Measurements from ENCODE around the gene RHBDD1. TPM values are rescaled to one million over a fixed set of nuclear protein-coding genes. Genes with fewer than 3 reads are reported as not detected.

RHBDD1 gene
- polyA plus RNA-seq, 1 donor: 30.4 TPM

DNA sequence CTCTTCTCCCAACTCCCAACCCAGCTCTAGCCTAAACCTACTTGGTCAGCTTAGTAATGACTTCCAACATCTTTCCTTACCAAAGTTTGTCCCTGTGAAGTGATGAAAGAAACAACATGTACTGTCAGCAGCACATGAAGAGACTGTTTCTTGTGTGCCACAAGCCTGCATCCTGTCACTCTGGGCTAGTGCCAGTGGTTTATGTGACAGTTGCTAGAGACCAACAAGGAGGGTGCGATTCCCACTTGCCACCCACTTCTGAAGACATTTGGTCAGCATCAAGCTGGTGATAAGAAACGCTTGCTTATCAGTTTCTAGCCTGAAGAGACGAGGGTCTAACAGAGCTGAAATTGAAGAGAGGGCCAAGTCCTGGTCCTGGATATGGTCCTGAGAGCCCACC is 195.5 kb downstream of the RHBDD1 start:
- no peak for DNase-seq

DNA sequence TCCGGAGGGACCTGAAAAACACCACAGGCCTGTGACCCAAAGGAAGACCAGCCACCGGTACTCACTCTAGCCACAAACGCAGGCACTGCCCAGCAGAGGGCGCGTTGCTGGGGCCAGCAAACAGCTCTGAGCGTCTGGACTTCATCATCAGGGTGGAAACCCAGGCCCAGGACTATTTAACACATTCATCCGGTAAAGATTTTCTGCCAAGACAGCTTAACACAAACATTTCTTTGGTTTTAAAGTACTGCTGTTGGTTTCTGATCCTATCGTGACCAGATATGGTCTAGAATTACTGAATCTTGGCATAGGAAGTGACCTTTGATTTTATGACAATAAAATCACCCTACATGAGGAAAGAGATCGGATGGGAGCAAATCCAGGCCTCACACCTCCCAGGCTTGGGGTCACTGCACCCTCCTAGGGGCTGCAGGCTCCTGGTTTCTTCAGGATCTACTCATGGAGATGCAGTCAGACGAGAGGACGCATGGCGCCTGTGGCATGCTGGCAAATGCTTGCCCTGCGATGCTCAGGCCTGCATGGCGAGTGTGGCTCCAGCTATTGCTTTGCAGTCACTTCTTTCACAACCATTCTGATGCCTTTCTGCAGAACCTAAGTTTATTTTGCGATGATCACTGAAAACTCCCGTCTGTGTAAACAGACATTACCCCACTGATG is 197.8 kb downstream of the RHBDD1 start:
- DNase-seq: peak; percentile 50

DNA sequence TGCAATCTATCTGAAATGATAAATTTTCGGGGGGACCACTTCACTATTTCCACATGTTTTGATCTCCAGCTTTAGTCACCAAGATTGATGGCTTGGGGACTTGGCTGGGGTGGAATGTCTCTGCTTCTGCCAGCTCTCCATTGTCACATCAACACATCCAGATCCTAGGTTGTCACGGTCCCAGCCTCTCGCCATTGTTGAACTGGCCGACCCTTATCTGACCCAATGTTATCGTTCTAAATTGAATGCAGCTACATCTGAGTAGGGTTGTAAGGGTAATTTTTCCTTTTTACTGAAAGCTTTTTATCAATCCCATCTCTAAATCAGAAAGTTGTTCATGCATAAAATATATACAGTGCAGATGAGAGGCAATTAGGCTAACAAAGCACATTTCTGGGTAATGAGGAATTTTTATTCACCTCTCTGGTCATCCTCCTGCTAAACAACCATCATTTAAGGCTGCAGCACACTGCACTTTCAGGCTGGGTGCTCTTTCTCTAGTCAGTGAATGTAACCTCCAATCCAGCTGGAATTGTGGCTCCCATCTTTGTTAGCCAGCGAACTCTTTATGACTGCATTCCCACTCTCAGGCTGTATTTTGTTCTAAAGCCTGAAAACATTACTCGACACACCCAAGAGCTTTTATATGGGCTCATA is 200.0 kb downstream of the RHBDD1 start:
- DNase-seq: no peak

DNA sequence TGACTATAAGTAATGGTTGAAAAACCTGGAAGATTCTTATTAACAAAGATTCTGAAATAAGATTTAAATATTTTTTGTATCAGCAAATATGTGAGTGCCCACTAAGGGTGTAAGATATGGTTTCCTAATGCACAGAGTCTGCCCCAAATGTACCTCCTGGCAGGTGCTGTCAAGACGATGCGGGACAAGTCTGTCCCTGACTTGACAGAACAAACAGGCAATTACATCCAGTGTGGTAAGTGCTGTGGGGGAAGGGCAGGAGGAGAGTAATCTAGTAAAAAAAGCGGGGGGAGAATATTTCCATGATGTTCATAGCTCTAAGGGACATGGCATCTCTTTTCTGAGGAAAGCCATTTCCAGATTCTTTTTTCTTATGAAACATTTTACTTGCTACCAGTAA is 200.7 kb downstream of the RHBDD1 start:
- DNase-seq: no peak

DNA sequence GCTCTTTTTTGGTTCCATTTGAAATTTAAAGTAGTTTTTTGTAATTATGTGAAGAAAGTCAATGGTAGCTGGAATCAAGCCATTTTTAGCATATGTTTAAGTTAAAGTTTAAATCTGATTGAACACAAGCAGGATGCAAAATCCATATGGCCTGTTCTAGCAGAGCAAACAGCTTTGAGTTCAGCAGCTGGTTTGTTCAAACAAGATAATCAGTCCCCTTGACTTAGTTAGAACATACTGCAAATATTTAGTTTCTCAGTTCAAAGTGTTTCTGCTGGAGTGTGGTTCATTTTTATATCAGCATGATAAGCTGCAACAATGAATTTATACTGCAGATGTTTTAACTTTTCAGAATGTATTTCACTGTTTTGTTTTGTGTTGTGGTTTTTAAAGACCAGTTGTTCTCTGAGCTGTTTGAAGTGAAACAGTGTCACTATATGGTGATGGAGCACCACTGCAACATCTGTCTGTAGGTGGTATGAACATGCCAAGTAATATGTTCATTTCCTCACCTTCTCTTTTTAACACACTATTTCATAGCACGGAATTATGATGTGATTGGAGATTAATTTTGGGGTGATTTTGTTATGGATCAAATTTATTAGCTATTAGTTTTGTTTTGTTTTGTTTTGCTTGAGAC is 202.8 kb downstream of the RHBDD1 start:
- DNase-seq: peak; percentile 22

DNA sequence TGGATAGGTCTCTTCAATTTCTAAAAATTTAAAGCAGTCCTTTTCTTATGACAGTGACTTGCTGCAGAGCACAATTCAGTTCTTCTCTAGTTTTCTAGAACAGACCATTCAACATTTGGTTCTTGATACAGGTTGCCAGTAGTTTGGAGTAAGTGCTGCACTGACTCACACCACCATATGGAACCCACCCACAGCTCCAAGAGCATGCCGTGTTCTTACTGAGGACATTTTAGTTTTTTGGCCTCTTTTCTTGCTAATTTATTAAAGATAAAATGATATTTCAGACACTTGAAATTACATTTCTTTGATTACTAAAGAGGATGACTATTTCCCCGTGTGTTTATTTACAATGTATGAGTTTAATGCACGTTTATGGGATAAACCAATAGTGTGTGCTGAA is 208.1 kb downstream of the RHBDD1 start:
- no peak for DNase-seq

Other genes with a start within 250 kb of the RHBDD1 start
- 11.7 TPM for gene IRS1, start 36.2 kb upstream of the RHBDD1 start, polyA plus RNA-seq (ENCODE audit: insufficient read length)

Measured in left kidney (tissue), 2 donors.